HG02885 (cell line): Measurements from ENCODE around the gene RBMS3.

Source experiments
- ATAC-seq: cut with Tn5 transposase; IDR thresholded peaks from one replicate; pipeline ENCODE4 v1.9.1; 2021; ENCODE audit warnings: mild to moderate bottlenecking; ENCODE audit not compliant: unreplicated experiment, poor library complexity

Gene RBMS3

GRCh38 chr3:29693863-29694262 lies 413.0 kb downstream of the RBMS3 start:
- ATAC-seq: no peak

DNA sequence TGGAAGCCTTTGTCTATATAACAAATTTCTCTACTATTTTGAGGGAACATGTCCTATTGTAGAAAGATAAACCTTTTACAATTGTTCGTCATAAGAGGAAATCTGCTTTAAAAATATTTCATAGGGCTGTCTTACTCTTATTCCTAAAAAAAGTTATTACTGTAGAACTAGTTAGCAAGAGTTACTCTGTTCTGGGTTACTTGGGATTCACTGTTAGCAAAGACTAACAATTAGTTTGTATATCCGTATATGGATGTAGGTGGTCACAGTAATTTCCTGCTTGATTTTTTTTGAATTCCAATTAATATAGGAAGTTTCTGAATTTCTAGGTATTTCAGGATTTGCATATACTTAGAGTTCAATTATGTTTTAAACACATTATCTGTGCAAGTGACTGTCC lies 413.5 kb downstream of the RBMS3 start:
- ATAC-seq: no peak

GRCh38 chr3:29694783-29695182 lies 413.9 kb downstream of the RBMS3 start:
- no peak for ATAC-seq

- ATAC-seq: no peak
Measured at GRCh38 chr3:29695201-29695600, 414.3 kb downstream of the RBMS3 start.

- ATAC-seq: no peak
Measured at GRCh38 chr3:29695643-29696198, 414.9 kb downstream of the RBMS3 start.

DNA sequence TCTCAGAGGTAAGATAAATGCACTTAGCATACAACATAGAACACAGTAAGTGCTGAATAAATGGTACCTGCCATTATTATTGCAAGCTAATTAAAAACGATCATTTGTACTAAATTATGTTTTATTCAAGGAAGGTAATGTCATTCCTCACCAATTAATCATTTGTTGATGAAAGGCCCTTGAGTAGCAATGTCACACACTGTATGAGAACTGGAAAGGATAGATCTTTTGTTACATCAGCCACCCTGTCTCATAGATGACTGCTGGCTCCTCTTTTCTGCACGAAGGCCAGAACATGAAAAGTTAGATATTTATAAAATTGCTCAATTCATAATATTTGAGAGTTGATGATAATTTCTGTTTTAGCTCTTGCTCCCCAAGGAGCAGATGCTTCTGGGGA lies 415.4 kb downstream of the RBMS3 start:
- ATAC-seq: no peak

DNA sequence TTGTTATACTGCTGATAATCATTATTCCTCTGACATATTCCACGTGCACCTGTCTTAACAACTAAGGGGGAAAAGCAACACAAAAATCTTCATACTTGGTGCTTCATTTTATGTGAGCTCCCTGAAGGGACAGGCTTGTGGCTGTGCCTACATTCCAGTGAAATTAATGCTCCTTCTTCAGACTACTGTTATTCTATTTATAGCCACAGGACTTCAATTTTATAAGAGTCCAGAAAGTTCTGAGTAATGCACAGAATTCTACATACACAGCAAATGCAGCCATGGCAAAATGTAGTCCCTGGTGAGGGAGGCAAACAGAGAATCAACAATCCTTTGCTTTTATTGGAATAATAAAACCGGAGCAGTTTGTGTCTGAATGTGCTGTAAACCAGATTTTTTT lies 417.1 kb downstream of the RBMS3 start:
- no peak for ATAC-seq

- no peak for ATAC-seq
Measured at GRCh38 chr3:29700256-29700655, 419.4 kb downstream of the RBMS3 start.

GRCh38 chr3:29701326-29701983 lies 420.6 kb downstream of the RBMS3 start:
- ATAC-seq: no peak

DNA sequence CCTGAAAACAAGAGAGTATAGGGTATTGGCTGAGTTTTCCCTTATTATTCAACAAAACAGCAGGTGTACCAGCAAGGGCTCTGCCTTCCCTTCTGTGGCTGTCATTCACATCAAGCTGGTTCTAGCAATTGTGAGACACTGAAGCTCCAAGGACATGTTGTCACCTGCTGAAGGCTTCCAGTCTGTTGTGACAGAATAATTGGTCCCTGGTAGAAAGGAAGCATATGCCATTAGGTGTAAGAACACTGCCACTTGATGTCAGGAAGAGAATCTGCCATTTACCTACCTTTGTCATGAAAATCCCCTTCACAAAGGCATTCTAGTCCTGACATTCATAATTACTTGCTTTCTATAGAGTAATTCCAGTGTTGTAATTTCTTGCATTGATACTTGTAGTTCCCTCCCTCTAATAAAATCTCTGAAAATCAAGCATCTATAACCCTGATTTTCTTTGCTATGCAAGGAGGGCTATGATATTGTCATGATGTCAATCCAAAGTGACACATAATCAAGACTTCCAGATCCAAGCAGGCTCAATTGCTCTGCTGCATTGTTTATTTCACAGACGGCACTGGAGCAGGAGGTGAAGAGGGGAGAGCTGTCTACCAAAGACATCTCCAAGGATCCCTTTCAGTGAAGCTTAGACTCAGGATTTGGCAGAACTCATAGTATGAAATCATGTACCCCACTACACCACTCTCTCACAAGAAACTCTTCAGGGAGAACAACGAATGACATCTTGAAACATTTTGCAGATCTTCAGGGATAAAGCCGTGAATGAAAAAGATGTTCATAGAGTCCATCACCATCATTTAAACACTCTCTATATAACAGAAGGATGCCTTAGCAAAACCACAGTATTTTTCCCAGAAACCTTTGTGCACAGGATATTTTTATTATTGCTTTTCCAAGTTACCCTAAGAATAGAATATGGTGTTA lies 425.3 kb downstream of the RBMS3 start:
- ATAC-seq: no peak

- ATAC-seq: no peak
Measured at GRCh38 chr3:29708884-29709283, 428.0 kb downstream of the RBMS3 start.

DNA sequence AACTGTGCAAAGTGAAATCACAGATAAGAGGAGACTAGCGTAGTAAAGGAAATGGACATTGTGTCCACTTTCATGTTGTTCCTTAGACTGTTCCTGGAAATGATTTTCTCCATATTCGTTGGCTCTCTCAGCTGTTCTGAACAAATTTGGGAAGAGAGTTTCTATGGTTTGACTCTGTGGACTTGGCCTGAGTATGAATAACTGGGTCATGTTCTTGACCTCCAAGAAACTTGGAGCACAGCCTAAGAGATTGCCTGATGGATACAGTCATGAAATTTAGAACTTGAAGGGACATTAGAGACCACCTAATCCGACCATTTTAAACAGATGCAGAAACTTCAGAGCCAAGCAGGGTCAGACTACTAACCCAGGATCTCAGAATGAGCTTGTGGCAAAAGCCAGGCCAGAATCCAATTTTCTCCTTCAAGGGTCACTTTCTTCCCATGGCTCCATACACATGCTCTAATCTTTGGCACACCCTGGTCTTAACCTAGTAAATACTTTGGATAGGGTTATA lies 430.4 kb downstream of the RBMS3 start:
- no peak for ATAC-seq

GRCh38 chr3:29716213-29716612 lies 435.3 kb downstream of the RBMS3 start:
- ATAC-seq: no peak

DNA sequence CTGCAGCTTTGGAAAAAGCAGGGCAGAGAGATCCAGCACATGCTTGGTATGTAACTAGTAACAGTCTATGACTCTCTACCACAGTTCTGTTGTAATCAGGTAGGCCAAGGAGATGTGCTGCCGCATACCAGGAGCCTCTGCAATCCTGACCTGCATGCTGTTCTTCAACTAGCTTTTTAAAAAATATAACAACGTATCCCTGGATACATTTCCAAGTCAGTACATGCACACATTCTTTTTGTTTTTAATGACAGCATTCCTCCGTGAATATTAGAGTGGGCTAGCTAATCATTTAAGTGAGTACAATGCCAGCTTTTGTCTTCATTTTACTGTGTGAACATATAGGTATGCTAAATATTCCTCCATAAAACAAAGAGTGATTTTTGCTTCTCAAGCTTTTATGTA lies 437.8 kb downstream of the RBMS3 start:
- ATAC-seq: no peak

GRCh38 chr3:29720665-29721064 lies 439.8 kb downstream of the RBMS3 start:
- no peak for ATAC-seq

DNA sequence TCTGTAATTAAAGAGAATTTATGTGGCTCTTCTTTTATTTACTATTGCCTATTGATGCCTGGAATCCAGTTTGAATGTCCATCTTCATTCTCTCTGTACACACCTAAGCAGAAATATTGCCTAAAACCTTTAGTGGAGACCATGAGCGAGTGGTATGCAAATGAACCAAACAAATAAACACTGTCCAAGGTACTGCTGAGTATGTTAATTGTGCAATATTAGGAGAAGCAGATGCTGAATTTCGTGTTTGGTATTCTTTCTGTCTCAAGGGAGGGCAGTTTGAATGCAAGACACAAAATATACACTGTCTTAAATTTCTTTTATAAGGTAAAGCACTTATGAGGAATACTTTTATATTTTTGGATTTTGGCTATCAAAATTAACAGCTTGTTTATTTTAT lies 440.9 kb downstream of the RBMS3 start:
- no peak for ATAC-seq

DNA sequence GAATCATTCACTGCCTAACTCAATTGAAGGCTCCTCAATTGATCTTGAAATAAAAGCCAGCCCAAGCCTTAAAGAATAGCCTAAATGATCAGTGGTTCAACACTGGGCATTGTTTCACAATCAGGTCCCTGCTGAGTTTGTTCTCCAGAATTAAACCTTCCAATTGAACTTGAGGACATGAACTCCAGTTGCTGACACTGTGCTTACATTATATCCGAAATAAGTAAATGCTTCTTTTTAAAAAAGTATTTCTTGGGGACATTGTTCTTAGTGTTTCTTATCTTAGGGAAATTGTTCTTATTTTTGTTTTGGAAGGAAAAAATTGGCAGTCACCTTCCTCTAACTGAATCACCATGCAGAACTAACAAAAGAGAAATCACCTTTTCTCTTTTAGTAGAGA lies 450.2 kb downstream of the RBMS3 start:
- ATAC-seq: no peak

DNA sequence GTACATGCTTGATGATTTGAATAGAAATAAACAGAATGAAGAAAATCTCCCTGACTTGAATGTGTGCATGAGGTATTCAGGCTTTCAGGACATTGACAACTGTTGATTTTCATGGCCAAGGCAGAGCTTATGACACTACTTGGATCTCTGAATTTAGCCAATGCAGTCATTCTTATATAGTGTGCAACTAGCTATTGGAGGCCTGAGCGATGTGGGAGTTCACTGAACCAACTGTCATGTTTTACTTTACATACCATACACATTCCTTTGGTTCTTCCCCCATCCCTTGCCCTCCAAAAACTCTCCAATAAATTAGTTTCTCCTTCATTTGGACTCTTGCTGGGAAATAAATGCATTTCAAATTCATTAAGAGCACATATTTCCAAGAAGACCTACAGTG lies 460.4 kb downstream of the RBMS3 start:
- no peak for ATAC-seq

- ATAC-seq: no peak
Measured at GRCh38 chr3:29745232-29745870, 464.5 kb downstream of the RBMS3 start.

DNA sequence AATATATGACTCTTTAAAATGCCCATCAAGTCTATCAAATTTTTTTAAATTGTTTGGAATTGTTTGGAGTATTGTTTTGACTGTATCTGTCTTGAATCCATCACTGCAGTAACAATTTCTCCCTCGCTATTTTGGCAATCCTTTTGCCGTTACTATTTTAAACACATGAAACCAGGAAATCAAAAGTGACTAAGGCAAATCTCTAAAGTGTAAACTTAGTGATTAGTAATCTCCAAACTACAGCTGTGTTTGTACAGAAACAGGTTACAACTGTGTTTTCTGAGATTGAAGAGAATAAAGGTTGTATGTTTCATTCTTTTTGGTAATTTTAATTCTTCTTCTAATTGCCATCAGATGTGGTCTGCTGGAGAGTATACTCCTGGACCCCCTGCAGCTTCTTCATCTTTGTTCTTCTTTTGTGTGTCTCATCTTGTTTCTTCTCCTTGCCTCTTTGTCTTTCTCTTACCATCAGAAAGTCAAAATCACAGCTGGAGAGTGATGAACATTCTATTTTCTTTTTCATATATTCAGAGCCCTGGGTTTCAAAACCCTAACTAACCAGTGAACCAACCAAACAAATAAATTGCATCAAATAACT lies 465.4 kb downstream of the RBMS3 start:
- no peak for ATAC-seq
